ENCODE results near the gene DCST1. TPM values are rescaled to one million over a fixed set of nuclear protein-coding genes. Genes with fewer than 3 reads are reported as not detected.

DCST1 gene
- polyA plus RNA-seq, 1 donor, result 0.58 TPM

GRCh38 chr1:155086856-155087535 lies 53.4 kb downstream of the DCST1 start:
- no peak for DNase-seq

GRCh38 chr1:155091071-155092051 lies 57.7 kb downstream of the DCST1 start:
- DNase-seq, result no peak

- DNase-seq, result no peak
These were observed 58.5 kb downstream of the DCST1 start for GRCh38 chr1:155092131-155092530.

- DNase-seq, result no peak
These were observed 59.0 kb downstream of the DCST1 start for GRCh38 chr1:155092641-155093040.

- DNase-seq, result no peak
These were observed 60.4 kb downstream of the DCST1 start for GRCh38 chr1:155093911-155094621.

- no peak for DNase-seq
These were observed 61.0 kb downstream of the DCST1 start for GRCh38 chr1:155094622-155094948.

- DNase-seq, result no peak
These were observed 65.7 kb downstream of the DCST1 start for GRCh38 chr1:155099331-155099730.

Other genes starting within 250 kb of the DCST1 start
- 2.3 TPM for gene KCNN3, start 163.5 kb upstream of the DCST1 start, polyA plus RNA-seq (ENCODE audit: insufficient read length)
- gene PMVK, start 97.1 kb upstream of the DCST1 start, polyA plus RNA-seq (ENCODE audit: insufficient read length), result 34.9 TPM
- 59.6 TPM for gene PBXIP1, start 77.7 kb upstream of the DCST1 start, polyA plus RNA-seq (ENCODE audit: insufficient read length)
- gene PYGO2, start 72.0 kb upstream of the DCST1 start, polyA plus RNA-seq (ENCODE audit: insufficient read length), result 42.6 TPM
- 84.1 TPM for gene SHC1, start 63.1 kb upstream of the DCST1 start, polyA plus RNA-seq (ENCODE audit: insufficient read length)
- gene CKS1B, start 59.1 kb upstream of the DCST1 start, polyA plus RNA-seq (ENCODE audit: insufficient read length), result 110 TPM
- 32.4 TPM for gene FLAD1, start 50.5 kb upstream of the DCST1 start, polyA plus RNA-seq (ENCODE audit: insufficient read length)
- 0.93 TPM for gene LENEP, start 40.2 kb upstream of the DCST1 start, polyA plus RNA-seq (ENCODE audit: insufficient read length)
- 11.5 TPM for gene ZBTB7B, start 31.0 kb upstream of the DCST1 start, polyA plus RNA-seq (ENCODE audit: insufficient read length)
- 2.5 TPM for gene DCST2, start within 50 bp of the DCST1 start, polyA plus RNA-seq (ENCODE audit: insufficient read length)
- 41.9 TPM for gene ADAM15, start 17.5 kb downstream of the DCST1 start, polyA plus RNA-seq (ENCODE audit: insufficient read length)
- gene EFNA4, start 29.9 kb downstream of the DCST1 start, polyA plus RNA-seq (ENCODE audit: insufficient read length), result 20.2 TPM
- 6.1 TPM for gene EFNA3, start 45.0 kb downstream of the DCST1 start, polyA plus RNA-seq (ENCODE audit: insufficient read length)
- gene EFNA1, start 94.1 kb downstream of the DCST1 start, polyA plus RNA-seq (ENCODE audit: insufficient read length), result 56.0 TPM
- 57.8 TPM for gene SLC50A1, start 102.0 kb downstream of the DCST1 start, polyA plus RNA-seq (ENCODE audit: insufficient read length)
- 26.9 TPM for gene DPM3, start 106.7 kb downstream of the DCST1 start, polyA plus RNA-seq (ENCODE audit: insufficient read length)
- gene KRTCAP2, start 139.5 kb downstream of the DCST1 start, polyA plus RNA-seq (ENCODE audit: insufficient read length), result 134 TPM
- 4.4 TPM for gene TRIM46, start 140.0 kb downstream of the DCST1 start, polyA plus RNA-seq (ENCODE audit: insufficient read length)
- gene THBS3, start 174.1 kb downstream of the DCST1 start, polyA plus RNA-seq (ENCODE audit: insufficient read length), result 49.6 TPM
- 40.7 TPM for gene MTX1, start 174.9 kb downstream of the DCST1 start, polyA plus RNA-seq (ENCODE audit: insufficient read length)
- 23.6 TPM for gene ENTREP3, start 221.7 kb downstream of the DCST1 start, polyA plus RNA-seq (ENCODE audit: insufficient read length)
- 55.7 TPM for gene SCAMP3, start 228.5 kb downstream of the DCST1 start, polyA plus RNA-seq (ENCODE audit: insufficient read length)
- gene CLK2, start 239.7 kb downstream of the DCST1 start, polyA plus RNA-seq (ENCODE audit: insufficient read length), result 87.6 TPM
- 13.9 TPM for gene HCN3, start 243.6 kb downstream of the DCST1 start, polyA plus RNA-seq (ENCODE audit: insufficient read length)

Measured in left kidney (tissue), 2 donors.